IMR-90 (cell line): ENCODE results near the gene RIMBP2. TPM values are rescaled to one million over a fixed set of nuclear protein-coding genes. Genes with fewer than 3 reads are reported as not detected.

Experiments
- ATAC-seq: fragments of 200-7000 bp; cut with Tn5 transposase; 2 replicates; pipeline ENCODE4 v1.9.1; 2020; ENCODE audit warnings: low read depth, mild to moderate bottlenecking, moderate library complexity
- BruUV-seq: library from RNA; stranded (reverse); fragments of 400-500 nt; replicated peaks from 2 replicates; lab custom pipeline; 2021; lab: Mats Ljungman, UMichigan
- CTCF ChIA-PET: fragments of 300-600 bp; formaldehyde crosslinking; extraction: SDS; loops from one replicate; lab custom pipeline; 2021; ENCODE audit warnings: antibody characterized with exemption; lab: Yijun Ruan, JAX
- POLR2A ChIA-PET: fragments of 300-600 bp; sonication (Branson Sonifier 250); formaldehyde crosslinking; loops from one replicate; lab custom pipeline; 2022; ENCODE audit warnings: antibody characterized with exemption; ENCODE audit not compliant: unreplicated experiment; lab: Charles Lee
- DNase-seq: peaks from one replicate; pipeline ENCODE4 v3.0.0; 2013
- H2AFZ ChIP-seq: replicated peaks from 2 replicates; pipeline ENCODE3; 2013; ENCODE audit warnings: low read length, mild to moderate bottlenecking; ENCODE audit not compliant: poor library complexity
- H2AK5ac ChIP-seq: 2 replicates; pipeline ENCODE4 v1.6.1; 2013; ENCODE audit warnings: low read depth, low read length, inconsistent platforms
- H2AK9ac ChIP-seq: replicated peaks from 2 replicates; pipeline ENCODE3; 2013; ENCODE audit warnings: mild to moderate bottlenecking, low read depth, low read length, moderate library complexity; ENCODE audit not compliant: poor library complexity
- H2BK120ac ChIP-seq: 2 replicates; pipeline ENCODE4 v1.6.1; 2013; ENCODE audit warnings: low read depth, low read length, inconsistent platforms
- H2BK15ac ChIP-seq: 3 replicates; pipeline ENCODE4 v1.6.1; 2013; ENCODE audit warnings: low read depth, low read length, inconsistent platforms
- H2BK20ac ChIP-seq: 2 replicates; pipeline ENCODE4 v1.6.1; 2013; ENCODE audit warnings: low read depth, mild to moderate bottlenecking, inconsistent platforms, low read length, moderate library complexity
- H2BK5ac ChIP-seq: 2 replicates; pipeline ENCODE4 v1.6.1; 2013; ENCODE audit warnings: mild to moderate bottlenecking, low read depth, low read length, inconsistent platforms; ENCODE audit not compliant: poor library complexity, severe bottlenecking
- H3K14ac ChIP-seq: replicated peaks from 2 replicates; pipeline ENCODE4 v1.6.1; 2013; ENCODE audit warnings: low read depth, low read length, inconsistent platforms
- H3K18ac ChIP-seq: 2 replicates; pipeline ENCODE4 v1.6.1; 2013; ENCODE audit warnings: low read depth, low read length, control low read depth
- H3K23ac ChIP-seq: 2 replicates; pipeline ENCODE4 v1.6.1; 2013; ENCODE audit warnings: low read depth, low read length, inconsistent platforms
- H3K27ac ChIP-seq: 2 replicates; pipeline ENCODE4 v1.5.1; 2013; ENCODE audit warnings: mild to moderate bottlenecking, control low read depth, low read length; ENCODE audit not compliant: insufficient read depth
- H3K27me3 ChIP-seq: 2 replicates; pipeline ENCODE4 v1.6.1; 2013; ENCODE audit warnings: low read length; ENCODE audit not compliant: control insufficient read depth, insufficient read depth
- H3K36me3 ChIP-seq: 2 replicates; pipeline ENCODE4 v1.6.1; 2013; ENCODE audit warnings: low read length, mixed read lengths; ENCODE audit not compliant: control insufficient read depth, insufficient read depth
- H3K4ac ChIP-seq: 2 replicates; pipeline ENCODE4 v1.6.1; 2013; ENCODE audit warnings: low read depth, low read length, inconsistent platforms
- H3K4me1 ChIP-seq: 2 replicates; pipeline ENCODE4 v1.6.1; 2013; ENCODE audit warnings: low read length, mixed read lengths; ENCODE audit not compliant: control insufficient read depth, insufficient read depth
- H3K4me2 ChIP-seq: 2 replicates; pipeline ENCODE4 v1.6.1; 2013; ENCODE audit warnings: low read depth, mild to moderate bottlenecking, control low read depth, low read length, moderate library complexity
- H3K4me3 ChIP-seq: 2 replicates; pipeline ENCODE4 v1.5.1; 2013; ENCODE audit warnings: low read depth, mild to moderate bottlenecking, control low read depth, low read length, moderate library complexity; ENCODE audit not compliant: insufficient read depth
- H3K56ac ChIP-seq: 2 replicates; pipeline ENCODE4 v1.6.1; 2013; ENCODE audit warnings: low read length, inconsistent platforms; ENCODE audit not compliant: insufficient read depth; ENCODE audit errors: extremely low read depth
- H3K79me1 ChIP-seq, 2 experiments: 2 replicates each; pipeline ENCODE4 v1.6.1; 2013; ENCODE audit warnings: low read length in 2 of 2, inconsistent platforms in 1 of 2, low read depth in 1 of 2
- H3K9ac ChIP-seq: 2 replicates; pipeline ENCODE4 v1.6.1; 2013; ENCODE audit warnings: low read depth, low read length, control low read depth
- H3K9me1 ChIP-seq: 2 replicates; pipeline ENCODE4 v1.6.1; 2013; ENCODE audit warnings: low read length, inconsistent platforms; ENCODE audit not compliant: insufficient read depth
- H3K9me3 ChIP-seq: 2 replicates; pipeline ENCODE4 v1.6.1; 2013; ENCODE audit warnings: low read length; ENCODE audit not compliant: control insufficient read depth, insufficient read depth
- H4K20me1 ChIP-seq: 2 replicates; pipeline ENCODE4 v1.6.1; 2013; ENCODE audit warnings: low read length, inconsistent platforms; ENCODE audit not compliant: insufficient read depth
- H4K5ac ChIP-seq: 2 replicates; pipeline ENCODE4 v1.6.1; 2013; ENCODE audit warnings: mild to moderate bottlenecking, low read depth, low read length, control low read depth
- H4K8ac ChIP-seq, 2 experiments: 2 replicates each; pipeline ENCODE4 v1.6.1; 2013; ENCODE audit warnings: low read depth in 2 of 2, low read length in 2 of 2, control low read depth in 1 of 2, inconsistent platforms in 1 of 2
- H4K91ac ChIP-seq: 2 replicates; pipeline ENCODE4 v1.6.1; 2013; ENCODE audit warnings: low read depth, low read length, inconsistent platforms; ENCODE audit not compliant: insufficient read depth
- CEBPB ChIP-seq: IDR thresholded peaks from 2 replicates; pipeline ENCODE4 v1.6.1; 2012; ENCODE audit warnings: low read depth, low read length, improper control_type of control experiment
- MAZ ChIP-seq: IDR thresholded peaks from 2 replicates; pipeline ENCODE4 v1.6.1; 2012; ENCODE audit warnings: low read depth, mild to moderate bottlenecking, low read length, improper control_type of control experiment, moderate library complexity, borderline replicate concordance
- MXI1 ChIP-seq: IDR thresholded peaks from 2 replicates; pipeline ENCODE4 v1.6.1; 2012; ENCODE audit warnings: low read depth, mild to moderate bottlenecking, low read length, moderate library complexity, borderline replicate concordance
- RAD21 ChIP-seq: IDR thresholded peaks from 2 replicates; pipeline ENCODE4 v1.6.1; 2012; ENCODE audit warnings: low read length, improper control_type of control experiment
- RFX5 ChIP-seq: IDR thresholded peaks from 2 replicates; pipeline ENCODE4 v1.8.0; 2012; ENCODE audit warnings: low read depth, mild to moderate bottlenecking, low read length, moderate library complexity
- WGBS, 2 experiments: methylation state at CpG; one replicate each; pipeline versions ENCODE4 v1.1.5 to v1.1.7; 2013; ENCODE audit warnings: missing lambda C conversion rate in 2 of 2; ENCODE audit not compliant: insufficient read length in 1 of 2; ENCODE audit errors: extremely low coverage in 2 of 2; 5-methylcytosine and 5-hydroxymethylcytosine counted together
- dilution Hi-C: fragments of 300-500 bp; cut with HindIII; formaldehyde crosslinking; loops from one replicate; pipeline ENCODE4 v1.14.3; 2018; ENCODE audit warnings: low sequenced_read_pairs; ENCODE audit not compliant: unreplicated experiment
- in situ Hi-C: fragments of 300-500 bp; cut with MboI; formaldehyde crosslinking; loops from 3 replicates; pipeline ENCODE4 v1.14.3; 2019; ENCODE audit warnings: low sequenced_read_pairs, inconsistent platforms, mixed read lengths
- intact Hi-C: fragments of 100-400 bp; cut with micrococcal nuclease; formaldehyde crosslinking; loops from 2 replicates; pipeline ENCODE4 v1.10.0; 2022
- polyA plus RNA-seq, 3 experiments: library from polyadenylated mRNA; depleted of rRNA; stranded (reverse); fragments of >200 nt; gene quantifications; 2 replicates each; pipeline ENCODE4 v1.2.3, GENCODE V29; 2012; ENCODE audit warnings: low replicate concordance in 1 of 3
- total RNA-seq: library from RNA; depleted of rRNA; stranded (reverse); fragments of >200 nt; gene quantifications from 2 replicates; pipeline ENCODE4 v1.2.3, GENCODE V29; 2012

RIMBP2 gene
- total and polyA plus RNA-seq, 2 of the 4 experiments (the other 2 are of a cell fraction), result not detected

- WGBS, 2 experiments, result 70% methylated on average over 2 of the region's 7 CpGs; no CpG with 5 or more reads in 1 of the 2 experiments
- TF ChIP-seq CEBPB, result no peak
- no peak for TF ChIP-seq MAZ
- TF ChIP-seq RFX5, result no peak
- TF ChIP-seq RAD21, result no peak
- no peak for TF ChIP-seq MXI1
- Histone ChIP-seq H3K4me2 (no peak overlapping the region), H3K9me1 (no peaks in the 10 kb centered on the region), H3K18ac (no peak overlapping the region), H3K9me3 (peaks cover 67% of the 10 kb centered on the region), H4K20me1 (no peaks in the 10 kb centered on the region), H3K14ac (no peak overlapping the region), H3K56ac (no peak overlapping the region), H3K36me3 (no peaks in the 10 kb centered on the region), H3K27ac (no peak overlapping the region), H3K79me1 (no peaks in the 10 kb centered on the region), H3K4me1 (no peaks in the 10 kb centered on the region), H2AFZ (no peak overlapping the region), H4K8ac (no peak overlapping the region), H3K4ac (no peak overlapping the region), H4K5ac (no peak overlapping the region), H2BK5ac (no peak overlapping the region), H2AK9ac (no peak overlapping the region), H2BK20ac (no peak overlapping the region), H3K23ac (no peak overlapping the region), H3K27me3 (no peaks in the 10 kb centered on the region), H2BK15ac (no peak overlapping the region), H3K9ac (no peak overlapping the region), H2BK120ac (no peak overlapping the region), H4K91ac (no peak overlapping the region), H2AK5ac (no peak overlapping the region), H3K4me3 (no peak overlapping the region)
- DNase-seq (no peak), ATAC-seq (no peak)
- intact Hi-C loops, result no loop called here
- POLR2A ChIA-PET, result no interaction called here
- in situ Hi-C loops, result no loop called here
- no TSS peak for BruUV-seq
- CTCF ChIA-PET, result no interaction called here
- dilution Hi-C loops, result no loop called here
Observed at GRCh38 chr12:130461447-130461815, 254.7 kb downstream of the RIMBP2 start.
